SK-N-SH treated with all-trans-retinoic acid at 6 μM for 48 hours (cell line): Measurements from ENCODE around the gene TXNDC5.

Experiments
- ATAC-seq: fragments of 200-7000 bp; cut with Tn5 transposase; 3 replicates; pipeline ENCODE4 v1.9.1; 2020; ENCODE audit warnings: mild to moderate bottlenecking, moderate library complexity
- ARNTL ChIP-seq: fragments of 450-650 bp; formaldehyde crosslinking; IDR thresholded peaks from 2 replicates; pipeline ENCODE4 v1.5.0; 2020; ENCODE audit warnings: low read depth, mild to moderate bottlenecking, moderate library complexity, borderline replicate concordance
- BACH2 ChIP-seq: fragments of 250-450 bp; sonication (Bioruptor Pico); IDR thresholded peaks from 2 replicates; pipeline ENCODE4 v1.9.0; 2021; ENCODE audit warnings: mild to moderate bottlenecking, borderline replicate concordance
- CREB5 ChIP-seq: fragments of 250-450 bp; sonication (Bioruptor Pico); IDR thresholded peaks from 2 replicates; pipeline ENCODE4 v1.5.1; 2020; ENCODE audit warnings: low read depth, mild to moderate bottlenecking, moderate library complexity
- CSDC2 ChIP-seq: fragments of 250-450 bp; sonication (Bioruptor Pico); IDR thresholded peaks from 2 replicates; pipeline ENCODE4 v1.5.0; 2020; ENCODE audit warnings: mild to moderate bottlenecking, moderate library complexity
- CSRNP3 ChIP-seq: fragments of 250-450 bp; sonication (Bioruptor Pico); IDR thresholded peaks from 2 replicates; pipeline ENCODE4 v1.5.1; 2021; ENCODE audit warnings: mild to moderate bottlenecking, moderate library complexity
- GLIS3 ChIP-seq: fragments of 250-450 bp; sonication (Bioruptor Pico); IDR thresholded peaks from 2 replicates; pipeline ENCODE4 v1.5.0; 2020; ENCODE audit warnings: mild to moderate bottlenecking, moderate library complexity
- ISL1 ChIP-seq: fragments of 250-450 bp; sonication (Bioruptor Pico); IDR thresholded peaks from 2 replicates; pipeline ENCODE4 v2.1.2; 2022; ENCODE audit warnings: mild to moderate bottlenecking, moderate library complexity
- OSR1 ChIP-seq: fragments of 250-450 bp; sonication (Bioruptor Pico); IDR thresholded peaks from 2 replicates; pipeline ENCODE4 v1.8.0; 2022; ENCODE audit warnings: moderate library complexity, mild to moderate bottlenecking, inconsistent platforms
- PATZ1 ChIP-seq: fragments of 250-450 bp; sonication (Bioruptor Pico); IDR thresholded peaks from 2 replicates; pipeline ENCODE4 v1.8.0; 2020; ENCODE audit warnings: mild to moderate bottlenecking, moderate library complexity, borderline replicate concordance
- PPARA ChIP-seq: fragments of 250-450 bp; sonication (Bioruptor Pico); IDR thresholded peaks from 2 replicates; pipeline ENCODE4 v1.5.0; 2020; ENCODE audit warnings: mild to moderate bottlenecking, borderline replicate concordance
- SNAI2 ChIP-seq: fragments of 250-450 bp; sonication (Bioruptor Pico); IDR thresholded peaks from 2 replicates; pipeline ENCODE4 v1.5.0; 2020; ENCODE audit warnings: mild to moderate bottlenecking, moderate library complexity
- TCF4 ChIP-seq: fragments of 250-450 bp; sonication (Bioruptor Pico); IDR thresholded peaks from 2 replicates; pipeline ENCODE4 v1.8.0; 2021; ENCODE audit warnings: mild to moderate bottlenecking, moderate library complexity, borderline replicate concordance
- TOX ChIP-seq: fragments of 250-450 bp; sonication (Bioruptor Pico); IDR thresholded peaks from 2 replicates; pipeline ENCODE4 v1.8.0; 2021; ENCODE audit warnings: mild to moderate bottlenecking, moderate library complexity, borderline replicate concordance
- ZC3H10 ChIP-seq: fragments of 250-450 bp; sonication (Bioruptor Pico); IDR thresholded peaks from 2 replicates; pipeline ENCODE4 v1.5.1; 2021; ENCODE audit warnings: mild to moderate bottlenecking, moderate library complexity
- ZFP3 ChIP-seq: fragments of 250-450 bp; sonication (Bioruptor Pico); IDR thresholded peaks from 2 replicates; pipeline ENCODE4 v1.5.0; 2020; ENCODE audit warnings: mild to moderate bottlenecking, moderate library complexity
- ZFP30 ChIP-seq: fragments of 450-650 bp; formaldehyde crosslinking; IDR thresholded peaks from 2 replicates; pipeline ENCODE4 v1.5.0; 2022; ENCODE audit warnings: mild to moderate bottlenecking, moderate library complexity
- ZNF565 ChIP-seq: fragments of 450-650 bp; formaldehyde crosslinking; conservative IDR thresholded peaks from 2 replicates; pipeline ENCODE4 v1.5.0; 2020; ENCODE audit warnings: low read depth, mild to moderate bottlenecking, moderate library complexity
- ZNF8 ChIP-seq: fragments of 450-650 bp; formaldehyde crosslinking; IDR thresholded peaks from 2 replicates; pipeline ENCODE4 v1.5.0; 2020; ENCODE audit warnings: mild to moderate bottlenecking, moderate library complexity

Gene TXNDC5

GRCh38 chr6:7918403-7918802 is 7.8 kb upstream of the TXNDC5 start:
- TF ChIP-seq BACH2 (no peak), CREB5 (CRISPR knock-in tag) (no peak), PATZ1 (no peak), ZFP3 (CRISPR knock-in tag) (no peak), ZNF8 (CRISPR knock-in tag) (no peak), PPARA (no peak)
- TF ChIP-seq, all 23 proteins: peak for 0
- ATAC-seq: no peak

- TF ChIP-seq SNAI2 (CRISPR knock-in tag): no peak
- TF ChIP-seq ISL1 (CRISPR knock-in tag): no peak
- TF ChIP-seq CSRNP3: no peak
- no peak for TF ChIP-seq PPARA
- no peak for ATAC-seq
Measured at GRCh38 chr6:7917729-7918128, 7.1 kb upstream of the TXNDC5 start.

GRCh38 chr6:7916959-7917358 is 6.4 kb upstream of the TXNDC5 start:
- no peak for ATAC-seq

More at GRCh38 chr6:7916959-7917358, 6.4 kb upstream of the TXNDC5 start:
- no peak for TF ChIP-seq CSDC2 (CRISPR knock-in tag)
- no peak for TF ChIP-seq ZFP30 (CRISPR knock-in tag)
- TF ChIP-seq ARNTL (CRISPR knock-in tag): no peak
- no peak for TF ChIP-seq ISL1 (CRISPR knock-in tag)
- TF ChIP-seq TOX (CRISPR knock-in tag): no peak
- TF ChIP-seq ZNF565 (CRISPR knock-in tag): no peak
- TF ChIP-seq BACH2: no peak
- TF ChIP-seq TCF4 (CRISPR knock-in tag): no peak
- no peak for TF ChIP-seq GLIS3
- no peak for TF ChIP-seq ZFP3 (CRISPR knock-in tag)
- no peak for TF ChIP-seq SNAI2 (CRISPR knock-in tag)
- TF ChIP-seq PPARA: no peak
- TF ChIP-seq CREB5 (CRISPR knock-in tag): no peak
- TF ChIP-seq OSR1 (CRISPR knock-in tag): no peak
- no peak for TF ChIP-seq ZNF8 (CRISPR knock-in tag)
- TF ChIP-seq ZC3H10 (CRISPR knock-in tag): no peak
- TF ChIP-seq CSRNP3: no peak
- TF ChIP-seq PATZ1: no peak
